GM18873 (cell line): ENCODE data around the gene CERS3.

ENCODE experiments used
- ATAC-seq: cut with Tn5 transposase; IDR thresholded peaks from one replicate; pipeline ENCODE4 v1.9.1; 2021; ENCODE audit warnings: mild to moderate bottlenecking, moderate library complexity, moderate number of reproducible peaks; ENCODE audit not compliant: unreplicated experiment, low FRiP score

Gene CERS3

DNA sequence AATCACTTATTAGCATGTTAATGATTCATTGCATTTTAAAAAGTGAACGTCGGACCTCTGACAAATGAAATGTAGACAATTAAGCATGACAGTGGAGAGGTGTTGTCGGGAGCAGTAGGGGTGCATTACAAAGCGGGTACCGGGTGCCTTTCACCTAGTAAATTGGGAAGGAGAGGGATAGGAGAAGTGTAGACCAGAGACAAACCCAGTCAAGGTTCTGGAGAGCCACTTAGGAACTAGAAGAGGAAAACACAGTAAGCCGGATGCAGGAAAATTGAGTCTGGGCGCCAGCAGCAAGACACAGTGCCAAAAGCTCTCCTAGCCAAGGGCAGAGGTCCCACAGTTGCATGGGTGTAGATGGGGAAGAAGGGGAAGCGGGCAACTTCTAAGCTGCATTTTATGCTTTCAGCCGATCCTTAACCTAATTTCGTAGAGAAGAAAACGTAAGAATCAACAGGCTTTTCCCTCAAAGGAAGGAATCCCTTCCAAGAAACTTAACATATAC lies 3.1 kb upstream of the CERS3 start:
- ATAC-seq = no peak

DNA sequence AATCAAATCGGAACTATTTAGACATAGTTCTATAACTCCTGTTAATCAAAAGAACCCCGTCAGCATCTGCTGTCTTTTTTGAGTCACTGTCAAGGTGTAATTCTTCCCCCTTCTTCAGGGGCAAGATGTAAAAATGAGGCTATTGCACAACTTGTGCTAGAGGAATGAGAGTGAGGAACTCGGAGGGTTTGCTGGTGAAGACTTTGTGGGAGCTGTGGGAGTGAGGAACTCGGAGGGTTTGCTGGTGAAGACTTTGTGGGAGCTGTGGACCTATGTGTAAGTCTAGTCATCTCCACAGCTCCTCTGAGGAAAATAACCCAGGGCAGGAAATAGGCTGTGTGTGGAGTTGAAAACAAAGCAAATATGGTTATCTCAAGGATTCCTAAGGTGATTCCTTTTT lies 2.5 kb upstream of the CERS3 start:
- ATAC-seq = no peak

GRCh38 chr15:100529556-100529955 lies 806 bp upstream of the CERS3 start:
- no peak for ATAC-seq

DNA sequence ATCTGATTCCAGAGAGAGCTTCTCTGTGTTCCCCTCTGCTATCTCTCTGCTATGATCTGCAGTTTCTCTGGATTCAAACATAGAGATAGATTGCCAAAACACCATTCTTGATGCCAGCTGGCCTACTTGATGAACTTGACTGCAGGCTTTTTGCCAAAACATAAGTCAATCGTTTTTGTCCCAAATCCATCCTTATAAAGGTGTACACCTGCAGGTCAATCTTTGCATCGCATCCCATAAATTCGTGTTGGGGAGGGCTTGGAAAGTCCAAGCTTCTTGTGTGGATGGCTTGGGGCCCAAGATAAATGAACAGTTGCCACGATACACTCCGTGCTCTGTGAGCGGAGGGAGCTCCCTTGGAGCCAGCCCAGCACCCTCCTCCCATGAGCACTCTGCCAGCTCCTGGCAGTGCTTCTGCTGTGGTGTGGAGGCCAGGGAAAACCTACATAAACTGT lies 2.7 kb downstream of the CERS3 start:
- ATAC-seq = no peak

DNA sequence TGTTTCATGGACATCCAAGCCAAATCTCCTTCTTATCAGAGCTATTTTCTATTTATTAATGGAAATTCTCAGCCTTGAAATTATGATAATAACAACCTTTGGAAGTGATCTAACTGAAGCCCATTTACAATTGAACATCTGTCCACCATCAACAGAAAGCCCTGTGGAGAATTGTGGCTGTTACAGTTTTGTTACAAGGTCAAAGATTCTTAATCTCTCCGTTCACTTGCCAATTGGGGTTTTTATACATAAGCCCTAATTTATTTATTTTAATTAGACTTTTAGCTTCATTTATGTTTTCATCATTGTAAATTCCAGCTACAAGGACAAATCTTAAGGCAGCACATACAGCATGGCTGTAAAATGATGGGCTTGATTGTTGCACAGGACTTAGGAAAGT lies 3.3 kb downstream of the CERS3 start:
- no peak for ATAC-seq

GRCh38 chr15:100524326-100524725 lies 4.4 kb downstream of the CERS3 start:
- ATAC-seq = no peak

- ATAC-seq = no peak
These were observed 6.8 kb downstream of the CERS3 start for GRCh38 chr15:100521907-100522306.

GRCh38 chr15:100520132-100520921 lies 8.4 kb downstream of the CERS3 start:
- ATAC-seq = no peak

DNA sequence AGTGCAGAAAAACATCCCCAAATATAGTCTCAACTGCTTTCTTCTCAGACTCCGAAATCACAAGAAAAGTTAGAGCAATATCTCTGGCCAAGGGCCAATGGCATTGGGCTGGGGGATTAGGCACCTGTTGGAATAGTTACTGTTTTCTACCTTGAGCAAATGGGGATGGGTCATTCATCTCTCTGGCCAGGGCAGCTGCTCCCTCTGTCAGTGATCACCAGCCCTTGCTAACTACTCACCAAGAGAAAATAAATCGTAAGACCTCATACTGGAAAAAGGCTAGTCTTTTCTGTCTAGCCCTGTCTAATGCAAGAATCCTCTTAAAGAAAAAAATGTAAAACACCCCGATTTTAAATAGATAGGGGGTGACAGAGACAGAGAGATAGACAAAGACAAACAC lies 10.9 kb downstream of the CERS3 start:
- ATAC-seq = no peak

GRCh38 chr15:100516643-100517512 lies 11.9 kb downstream of the CERS3 start:
- ATAC-seq = no peak

DNA sequence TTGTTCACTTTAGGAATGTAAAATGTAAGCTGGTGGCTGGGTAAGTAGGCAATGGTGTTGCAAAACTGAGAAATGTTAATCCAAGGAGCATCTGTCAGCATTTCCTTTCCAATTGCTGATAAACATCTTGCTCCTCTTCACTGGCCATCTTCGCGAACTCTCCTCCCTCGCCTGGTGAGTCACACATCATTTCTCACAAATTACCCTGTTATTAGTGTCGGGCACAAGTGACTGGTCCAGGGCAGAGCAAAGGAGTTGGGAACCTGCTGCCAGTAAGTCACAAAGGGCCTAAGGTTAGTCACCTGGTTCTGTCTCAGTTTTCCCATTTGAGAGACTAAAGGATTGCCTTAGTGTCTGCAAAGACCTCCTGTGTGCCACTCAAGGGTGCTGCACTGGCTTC lies 13.0 kb downstream of the CERS3 start:
- ATAC-seq = no peak

- no peak for ATAC-seq
These were observed 20.0 kb downstream of the CERS3 start for GRCh38 chr15:100508641-100509300.

DNA sequence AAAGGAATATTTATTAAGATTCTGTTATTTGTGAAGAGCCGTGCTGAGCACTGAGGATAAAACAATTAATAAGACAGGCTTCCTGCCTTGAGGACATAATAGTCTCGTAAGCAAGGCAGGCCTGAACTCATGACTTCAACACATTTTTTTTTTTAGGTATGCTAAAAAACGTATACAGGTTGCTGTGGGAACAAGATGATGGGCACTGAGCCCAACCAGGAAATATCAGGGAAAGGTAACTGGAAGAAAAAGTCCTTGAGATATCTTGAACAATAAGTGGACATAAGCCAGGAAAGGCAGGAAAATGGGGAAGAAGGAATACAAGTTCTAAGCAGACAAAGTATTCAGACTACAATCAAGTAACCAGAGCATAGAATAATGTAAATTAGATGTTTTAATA lies 26.1 kb downstream of the CERS3 start:
- no peak for ATAC-seq

- ATAC-seq = no peak
These were observed 27.6 kb downstream of the CERS3 start for GRCh38 chr15:100501117-100501516.

GRCh38 chr15:100500226-100500990 lies 28.3 kb downstream of the CERS3 start:
- ATAC-seq = no peak

DNA sequence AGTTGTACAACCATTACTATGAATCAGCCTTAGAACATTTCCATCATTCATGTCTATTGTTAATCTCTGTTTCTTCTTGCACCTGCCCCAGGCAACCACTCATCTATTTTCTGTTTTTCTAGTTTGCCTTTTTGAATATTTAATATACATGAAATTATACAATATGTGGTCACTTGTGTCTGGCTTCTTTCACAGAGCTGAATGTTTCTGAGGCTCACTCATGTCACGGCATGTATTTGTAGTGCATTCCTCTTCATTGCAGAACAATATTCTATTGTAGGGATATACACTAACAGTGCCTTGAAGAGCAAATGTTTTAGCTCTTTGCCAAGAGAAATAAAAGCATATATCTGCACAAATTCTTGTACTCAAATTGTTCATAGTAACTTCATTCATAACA lies 32.9 kb downstream of the CERS3 start:
- no peak for ATAC-seq

DNA sequence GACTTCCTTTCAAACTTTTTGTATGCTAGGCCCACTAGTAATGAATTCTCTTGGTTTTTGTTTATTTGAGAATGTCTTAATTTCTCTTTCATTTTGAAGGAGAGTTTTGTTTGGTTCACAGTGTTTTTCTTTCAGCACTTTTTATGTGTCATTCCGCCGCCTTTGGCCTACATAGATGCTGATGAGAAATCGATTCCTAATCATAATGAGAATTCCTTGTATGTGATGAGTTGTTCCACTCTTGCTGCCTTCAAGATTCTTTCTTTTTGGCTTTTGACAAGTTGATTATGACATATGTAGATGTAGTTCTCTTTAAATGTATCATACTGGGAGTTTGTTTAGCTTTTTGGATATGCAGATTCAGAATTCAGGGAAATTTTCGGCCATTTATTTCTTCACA lies 35.5 kb downstream of the CERS3 start:
- no peak for ATAC-seq

- no peak for ATAC-seq
These were observed 44.3 kb downstream of the CERS3 start for GRCh38 chr15:100484443-100484842.

- ATAC-seq = no peak
These were observed 45.4 kb downstream of the CERS3 start for GRCh38 chr15:100483370-100483769.

- ATAC-seq = no peak
These were observed 51.9 kb downstream of the CERS3 start for GRCh38 chr15:100476805-100477204.
